SK-N-SH (cell line): ENCODE results near the gene ELMO1. TPM values are rescaled to one million over a fixed set of nuclear protein-coding genes. Genes with fewer than 3 reads are reported as not detected.

Experiments
- CTCF ChIA-PET: fragments of 300-600, 350-600 bp; formaldehyde crosslinking; extraction: SDS; loops from one replicate; lab custom pipeline; 2021; lab: Yijun Ruan, JAX
- POLR2A ChIA-PET: fragments of 350-600 bp; sonication (Branson Sonifier 250); formaldehyde crosslinking; extraction: SDS; loops from one replicate; lab custom pipeline; 2020; ENCODE audit warnings: antibody characterized with exemption, inconsistent platforms; lab: Yijun Ruan, JAX
- DNase-seq: peaks from one replicate; pipeline ENCODE4 v3.0.0; 2012
- H2AFZ ChIP-seq: fragments of 200-600 bp; sonication (generic); 2 replicates; pipeline ENCODE4 v1.8.1; 2016; ENCODE audit warnings: antibody characterized with exemption, mild to moderate bottlenecking, low read depth
- H3F3A ChIP-seq: fragments of 200-600 bp; sonication (generic); replicated peaks from 2 replicates; pipeline ENCODE3; 2016; ENCODE audit warnings: antibody characterized with exemption, mild to moderate bottlenecking; ENCODE audit not compliant: insufficient read depth
- H3K27ac ChIP-seq, 2 experiments: fragments of 200-500 bp in 1 of 2; fragments of 200-600 bp in 1 of 2; sonication (Bioruptor generic) in 1 of 2; sonication (generic), shearing (Covaris generic) in 1 of 2; 2 replicates each; pipeline versions ENCODE4 v1.5.1 to v1.6.1; 2014 to 2016; ENCODE audit warnings: low read depth in 2 of 2, inconsistent platforms in 1 of 2, low read length in 1 of 2, mild to moderate bottlenecking in 1 of 2, mixed read lengths in 1 of 2
- H3K27me3 ChIP-seq: fragments of 200-600 bp; sonication (generic), shearing (Covaris generic); 2 replicates; pipeline ENCODE4 v1.6.1; 2016; ENCODE audit warnings: mixed run types; ENCODE audit not compliant: insufficient read depth
- H3K36me3 ChIP-seq, 2 experiments: fragments of 200-500 bp in 1 of 2; fragments of 200-600 bp in 1 of 2; sonication (Bioruptor generic) in 1 of 2; sonication (generic) in 1 of 2; replicated peaks in 1 of 2; 2 replicates each; pipeline versions ENCODE3 to v1.5.1; 2014 to 2016; ENCODE audit warnings: low read length in 1 of 2, mild to moderate bottlenecking in 1 of 2; ENCODE audit not compliant: insufficient read depth in 2 of 2, control insufficient read depth in 1 of 2
- H3K4me1 ChIP-seq, 2 experiments: fragments of 200-500 bp in 1 of 2; fragments of 200-600 bp in 1 of 2; sonication (Bioruptor generic) in 1 of 2; sonication (generic), shearing (Covaris generic) in 1 of 2; 2 replicates each; pipeline versions ENCODE4 v1.5.1 to v1.6.1; 2014 to 2016; ENCODE audit warnings: low read depth in 1 of 2, low read length in 1 of 2, mixed run types in 1 of 2; ENCODE audit not compliant: insufficient read depth in 2 of 2, control insufficient read depth in 1 of 2
- H3K4me2 ChIP-seq: fragments of 200-600 bp; sonication (generic), shearing (Covaris generic); 2 replicates; pipeline ENCODE4 v1.6.1; 2017; ENCODE audit warnings: mixed run types
- H3K4me3 ChIP-seq, 2 experiments: fragments of 200-500 bp in 1 of 2; fragments of 200-600 bp in 1 of 2; sonication (Bioruptor generic) in 1 of 2; sonication (generic), shearing (Covaris generic) in 1 of 2; 2 replicates each; pipeline versions ENCODE4 v1.5.1 to v1.8.1; 2014 to 2016; ENCODE audit warnings: low read depth in 2 of 2, inconsistent platforms in 1 of 2, low read length in 1 of 2, mild to moderate bottlenecking in 1 of 2, mixed read lengths in 1 of 2, moderate library complexity in 1 of 2
- H3K79me2 ChIP-seq: fragments of 200-600 bp; sonication (generic); 2 replicates; pipeline ENCODE4 v1.8.1; 2017; ENCODE audit warnings: mild to moderate bottlenecking; ENCODE audit not compliant: insufficient read depth
- H3K9ac ChIP-seq: fragments of 200-600 bp; sonication (generic); 2 replicates; pipeline ENCODE4 v1.6.1; 2017; ENCODE audit warnings: mixed run types
- H3K9me2 ChIP-seq: fragments of 200-600 bp; sonication (generic); 2 replicates; pipeline ENCODE4 v1.6.1; 2017; ENCODE audit warnings: mixed run types
- H3K9me3 ChIP-seq: fragments of 200-600 bp; sonication (generic); 2 replicates; pipeline ENCODE4 v1.6.1; 2017; ENCODE audit warnings: mixed run types, mild to moderate bottlenecking, moderate library complexity
- H4K20me1 ChIP-seq: fragments of 200-600 bp; sonication (generic); 2 replicates; pipeline ENCODE4 v1.6.1; 2017; ENCODE audit warnings: mild to moderate bottlenecking, mixed run types; ENCODE audit not compliant: insufficient read depth
- ELF1 ChIP-seq: IDR thresholded peaks from 2 replicates; pipeline ENCODE4 v1.4.0; 2012
- FOSL2 ChIP-seq: IDR thresholded peaks from 2 replicates; pipeline ENCODE4 v1.4.0; 2012; ENCODE audit warnings: low read depth, mild to moderate bottlenecking, moderate library complexity, borderline replicate concordance
- FOXM1 ChIP-seq: IDR thresholded peaks from 2 replicates; pipeline ENCODE4 v1.4.0; 2012; ENCODE audit warnings: low read depth, mild to moderate bottlenecking
- JUND ChIP-seq: IDR thresholded peaks from 2 replicates; pipeline ENCODE4 v1.4.0; 2012
- MEF2A ChIP-seq: IDR thresholded peaks from 2 replicates; pipeline ENCODE4 v1.4.0; 2012; ENCODE audit warnings: low read depth, borderline replicate concordance
- NFIC ChIP-seq: IDR thresholded peaks from 2 replicates; pipeline ENCODE4 v1.4.0; 2012; ENCODE audit warnings: borderline replicate concordance
- POLR2AphosphoS5 ChIP-seq: IDR thresholded peaks from 2 replicates; pipeline ENCODE4 v1.6.1; 2012; ENCODE audit warnings: low read depth, low read length
- RAD21 ChIP-seq: IDR thresholded peaks from 2 replicates; pipeline ENCODE4 v1.6.1; 2012; ENCODE audit warnings: mild to moderate bottlenecking, low read length
- RFX5 ChIP-seq: IDR thresholded peaks from 2 replicates; pipeline ENCODE4 v1.6.1; 2012; ENCODE audit warnings: mild to moderate bottlenecking, improper control_type of control experiment, low read length
- SMC3 ChIP-seq: IDR thresholded peaks from 2 replicates; pipeline ENCODE4 v1.6.1; 2012; ENCODE audit warnings: low read depth, low read length, improper control_type of control experiment
- TAF1 ChIP-seq: IDR thresholded peaks from 2 replicates; pipeline ENCODE4 v1.6.1; 2012; ENCODE audit warnings: low read depth, mild to moderate bottlenecking, low read length, moderate library complexity, borderline replicate concordance
- YY1 ChIP-seq: IDR thresholded peaks from 2 replicates; pipeline ENCODE4 v1.4.0; 2012; ENCODE audit warnings: low read depth, mild to moderate bottlenecking
- WGBS: methylation state at CpG from one replicate; pipeline ENCODE4 v1.1.6; 2017; ENCODE audit warnings: low lambda C conversion rate; 5-methylcytosine and 5-hydroxymethylcytosine counted together
- polyA plus RNA-seq, 3 experiments: library from polyadenylated mRNA; depleted of rRNA; stranded (reverse); fragments of >200 nt; gene quantifications; 2 replicates each; pipeline ENCODE4 v1.2.3, GENCODE V29; 2012
- TF ChIP-seq, protein P1 (sequence below): fragments of 150-350 bp; IDR thresholded peaks from 2 replicates; pipeline ENCODE4 v1.6.1; 2016; ENCODE audit warnings: mild to moderate bottlenecking, low read depth, low read length
- TF ChIP-seq, protein P2 (sequence below): fragments of 150-350 bp; IDR thresholded peaks from 2 replicates; pipeline ENCODE4 v1.6.1; 2017; ENCODE audit warnings: antibody characterized with exemption, low read length, low read depth, borderline replicate concordance
- TF ChIP-seq, protein P3 (sequence below): IDR thresholded peaks from 2 replicates; pipeline ENCODE4 v1.4.0; 2012; ENCODE audit warnings: low read depth, borderline replicate concordance

The ELMO1 gene
- polyA plus RNA-seq, 1 of the 3 experiments (the other 2 are of a cell fraction): 0.64 TPM

DNA sequence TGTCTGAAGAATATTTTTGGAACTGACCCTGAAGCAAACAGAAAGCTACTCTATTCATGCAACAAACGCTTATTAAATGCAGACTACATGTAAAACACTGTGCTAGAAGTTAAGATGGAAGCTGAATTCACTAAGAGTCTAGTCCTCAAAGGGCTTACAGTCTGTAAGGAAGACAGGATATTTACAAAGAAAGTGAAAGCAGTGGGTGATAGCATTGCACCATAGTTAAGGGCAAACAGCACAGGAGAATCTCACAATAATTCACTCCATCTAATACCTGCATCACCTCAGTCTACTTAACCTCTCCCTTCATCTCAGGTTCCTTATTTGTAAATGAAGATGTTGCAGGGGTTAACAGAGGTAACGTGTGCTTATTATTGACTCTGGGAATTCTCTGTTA is 364.4 kb downstream of the ELMO1 start (continued):
- TF ChIP-seq, protein P1, sequence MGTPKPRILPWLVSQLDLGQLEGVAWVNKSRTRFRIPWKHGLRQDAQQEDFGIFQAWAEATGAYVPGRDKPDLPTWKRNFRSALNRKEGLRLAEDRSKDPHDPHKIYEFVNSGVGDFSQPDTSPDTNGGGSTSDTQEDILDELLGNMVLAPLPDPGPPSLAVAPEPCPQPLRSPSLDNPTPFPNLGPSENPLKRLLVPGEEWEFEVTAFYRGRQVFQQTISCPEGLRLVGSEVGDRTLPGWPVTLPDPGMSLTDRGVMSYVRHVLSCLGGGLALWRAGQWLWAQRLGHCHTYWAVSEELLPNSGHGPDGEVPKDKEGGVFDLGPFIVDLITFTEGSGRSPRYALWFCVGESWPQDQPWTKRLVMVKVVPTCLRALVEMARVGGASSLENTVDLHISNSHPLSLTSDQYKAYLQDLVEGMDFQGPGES: no peak
- no peak for TF ChIP-seq RAD21
- TF ChIP-seq, all 33 proteins: peak for 0

DNA sequence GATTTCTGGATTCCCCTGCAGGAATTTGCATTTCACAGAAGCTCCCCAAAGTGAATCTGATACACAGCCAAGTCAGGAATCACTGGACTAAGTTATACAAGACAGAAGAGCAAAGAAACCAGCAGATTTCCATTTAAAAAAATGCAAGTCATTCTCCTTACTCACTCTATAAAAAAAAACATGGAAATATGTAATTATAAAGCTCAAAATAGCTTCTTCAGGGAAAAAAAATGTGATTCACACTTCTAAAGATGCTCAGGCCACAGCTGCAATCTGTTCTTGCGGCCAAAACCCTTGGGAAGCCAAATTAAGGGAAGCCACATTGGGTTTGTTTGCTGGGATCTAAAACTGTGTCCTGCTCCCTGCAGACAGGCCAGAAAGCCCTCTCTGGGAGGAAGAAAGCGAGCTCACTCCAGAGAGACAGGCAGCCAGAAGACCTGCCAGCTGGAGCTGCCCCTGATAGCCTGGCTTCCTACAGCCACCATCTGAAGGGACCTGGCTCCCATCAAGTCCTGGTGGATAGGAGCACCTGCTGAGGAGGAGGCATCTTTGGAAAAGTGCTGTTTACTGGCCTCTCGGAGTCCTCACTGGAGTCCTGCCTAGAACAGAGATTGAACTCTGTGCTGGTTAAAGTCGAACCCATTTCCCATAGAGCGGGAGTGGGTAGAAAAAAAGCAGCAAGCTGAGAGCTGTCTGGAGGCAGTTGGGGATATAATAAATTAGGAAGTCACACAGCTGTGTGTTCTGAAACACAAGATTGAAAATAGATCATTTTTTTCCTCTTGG is 365.2 kb downstream of the ELMO1 start:
- DNase-seq: no peak
- Histone ChIP-seq H3K4me3 (no peak overlapping the region), H3K9me2 (no peaks in the 10 kb centered on the region), H3K9ac (no peak overlapping the region), H4K20me1 (no peaks in the 10 kb centered on the region), H3F3A (no peaks in the 10 kb centered on the region), H3K79me2 (no peaks in the 10 kb centered on the region), H3K4me2 (no peak overlapping the region), H3K27me3 (no peaks in the 10 kb centered on the region), H3K9me3 (no peaks in the 10 kb centered on the region), H2AFZ (no peak overlapping the region), H3K36me3 (no peaks in the 10 kb centered on the region), H3K4me1 (no peaks in the 10 kb centered on the region; a peak in 1 of 4 replicates), H3K27ac (no peak overlapping the region)
- CTCF ChIA-PET: interaction anchor here (0.8 to 2.1 kb wide), 5 partner anchors 17 to 98 kb away, joined by 3 to 7 read pairs (median 3); no protein-coding TSS in a partner anchor
- TF ChIP-seq RFX5: no peak
- TF ChIP-seq, protein P2, sequence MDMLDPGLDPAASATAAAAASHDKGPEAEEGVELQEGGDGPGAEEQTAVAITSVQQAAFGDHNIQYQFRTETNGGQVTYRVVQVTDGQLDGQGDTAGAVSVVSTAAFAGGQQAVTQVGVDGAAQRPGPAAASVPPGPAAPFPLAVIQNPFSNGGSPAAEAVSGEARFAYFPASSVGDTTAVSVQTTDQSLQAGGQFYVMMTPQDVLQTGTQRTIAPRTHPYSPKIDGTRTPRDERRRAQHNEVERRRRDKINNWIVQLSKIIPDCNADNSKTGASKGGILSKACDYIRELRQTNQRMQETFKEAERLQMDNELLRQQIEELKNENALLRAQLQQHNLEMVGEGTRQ: no peak
- no peak for TF ChIP-seq FOXM1
- TF ChIP-seq, protein P3, sequence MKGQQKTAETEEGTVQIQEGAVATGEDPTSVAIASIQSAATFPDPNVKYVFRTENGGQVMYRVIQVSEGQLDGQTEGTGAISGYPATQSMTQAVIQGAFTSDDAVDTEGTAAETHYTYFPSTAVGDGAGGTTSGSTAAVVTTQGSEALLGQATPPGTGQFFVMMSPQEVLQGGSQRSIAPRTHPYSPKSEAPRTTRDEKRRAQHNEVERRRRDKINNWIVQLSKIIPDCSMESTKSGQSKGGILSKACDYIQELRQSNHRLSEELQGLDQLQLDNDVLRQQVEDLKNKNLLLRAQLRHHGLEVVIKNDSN: no peak
- TF ChIP-seq YY1: no peak
- no peak for TF ChIP-seq POLR2AphosphoS5
- no peak for TF ChIP-seq JUND
- TF ChIP-seq NFIC: no peak
- no peak for TF ChIP-seq FOSL2
- TF ChIP-seq RAD21: no peak
- no peak for TF ChIP-seq TAF1
- TF ChIP-seq, protein P1: no peak
- TF ChIP-seq SMC3: no peak
- TF ChIP-seq ELF1: no peak
- no peak for TF ChIP-seq MEF2A
- WGBS: 54% methylated on average over 5 of the region's 5 CpGs
- POLR2A ChIA-PET: no interaction called here
